NCI-H2081 (cell line): ENCODE measurements around the gene LTA4H.
A peak's percentile ranks its signal among the peaks of the same experiment; 100 is the strongest.

Source experiments
- DNase-seq, 2 experiments: peaks; one replicate each; lab custom pipeline; 2025; lab: John Stamatoyannopoulos, UW

LTA4H gene

DNA sequence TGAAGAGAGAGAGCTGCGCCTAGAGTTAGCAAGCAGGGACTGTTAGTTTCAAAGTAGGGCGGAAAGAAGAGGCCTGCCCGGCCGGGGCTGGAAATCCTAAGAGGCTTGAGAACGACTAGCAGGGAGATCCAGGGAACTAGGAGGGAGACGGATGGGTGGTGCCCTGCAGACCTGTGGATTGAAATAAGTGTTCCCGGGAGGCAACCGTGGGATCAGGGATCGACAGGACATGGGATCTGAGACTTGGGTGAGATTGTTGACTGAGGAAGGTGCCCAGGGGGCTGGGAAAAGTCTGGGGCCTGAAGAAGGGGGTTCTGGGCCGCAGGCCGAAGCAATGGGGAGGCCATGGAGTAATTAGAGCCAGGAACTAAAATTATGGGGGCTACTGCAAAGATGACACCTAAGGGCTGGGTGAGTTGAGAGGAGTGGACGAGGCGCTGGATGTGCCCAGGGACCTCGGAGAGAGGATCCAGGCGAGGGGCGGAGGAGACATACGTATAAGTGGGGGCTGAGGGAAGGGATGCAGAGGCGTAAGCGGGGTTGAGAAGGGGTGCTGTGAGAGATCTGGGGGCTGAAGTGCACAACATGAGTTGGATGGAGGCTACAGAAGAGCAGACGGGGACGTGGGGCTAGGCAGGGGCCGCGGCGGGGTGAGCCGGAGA is 635 bp downstream of the LTA4H start:
- DNase-seq = peak; percentile 10 to 22

DNA sequence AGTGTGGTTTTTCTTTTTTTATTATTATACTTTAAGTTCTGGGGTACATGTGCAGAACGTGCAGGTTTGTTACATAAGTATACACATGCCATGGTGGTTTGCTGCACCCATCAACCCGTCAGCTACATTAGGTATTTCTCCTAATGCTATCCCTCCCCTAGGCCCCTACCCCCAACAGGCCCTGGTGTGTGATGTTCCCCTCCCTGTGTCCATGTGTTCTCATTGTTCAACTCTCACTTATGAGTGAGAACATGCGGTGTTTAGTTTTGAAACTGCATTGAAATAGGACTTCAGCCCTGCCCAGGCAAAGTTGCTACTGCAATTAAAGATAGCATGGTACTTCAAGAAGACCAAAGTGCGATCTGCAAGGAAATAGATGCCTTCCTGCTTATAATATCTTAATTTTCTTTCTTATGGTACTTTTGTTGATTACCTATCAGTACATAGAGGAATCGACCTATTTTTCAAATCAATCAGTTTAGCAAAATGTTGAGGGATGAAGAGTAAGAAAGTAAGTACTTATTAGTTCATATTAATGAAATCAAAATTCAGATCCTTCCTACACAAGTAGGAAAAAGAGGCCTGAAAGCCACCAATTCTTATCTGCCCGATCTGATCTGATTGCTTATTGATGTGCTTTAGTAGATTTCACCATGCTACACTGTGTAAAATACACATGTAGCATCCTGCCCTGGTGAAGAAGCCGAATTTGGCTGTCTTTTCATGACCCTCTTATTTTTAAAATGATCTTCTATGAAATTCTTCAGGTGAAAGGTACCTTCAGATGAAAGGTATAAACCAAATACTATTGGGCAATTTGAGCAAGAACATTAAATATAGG is 1.6 kb downstream of the LTA4H start:
- DNase-seq = no peak

DNA sequence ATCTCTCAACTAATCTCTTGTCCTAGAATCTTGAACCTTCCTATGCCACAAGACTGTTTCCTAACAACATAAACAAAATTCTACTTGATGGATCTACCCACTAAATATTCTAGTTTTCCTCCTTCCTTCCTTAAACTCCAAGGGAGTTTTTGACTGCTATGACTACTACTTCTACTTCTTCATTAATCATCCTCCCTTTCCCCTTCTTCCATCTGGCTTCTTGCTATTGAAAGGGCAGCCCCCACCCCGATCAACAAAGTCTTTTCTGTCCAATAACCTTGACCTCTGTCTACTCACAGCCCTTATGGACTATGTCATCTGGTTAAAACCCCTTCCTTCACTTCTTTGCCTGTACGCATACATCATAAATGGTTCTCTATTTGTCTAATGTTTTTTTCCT is 5.6 kb downstream of the LTA4H start:
- no peak for DNase-seq

DNA sequence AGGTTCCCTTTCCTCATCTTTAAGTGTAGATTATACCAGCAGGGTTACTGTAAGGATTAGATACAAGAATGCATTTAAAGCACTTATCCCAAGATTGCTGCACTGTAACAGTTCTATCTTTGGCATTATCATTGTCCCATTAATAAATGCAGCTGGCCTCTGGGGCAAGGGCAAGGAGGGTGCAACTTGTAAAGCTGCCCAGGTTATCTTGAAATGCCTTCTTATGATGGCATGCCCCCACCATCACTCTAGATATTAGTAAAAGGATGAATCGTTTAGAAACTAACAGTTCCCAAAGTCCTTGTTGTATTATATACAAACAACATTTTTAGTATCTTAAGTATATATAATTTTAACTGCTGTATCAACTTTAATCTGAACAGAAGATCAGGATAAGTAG is 6.8 kb downstream of the LTA4H start:
- DNase-seq = no peak

DNA sequence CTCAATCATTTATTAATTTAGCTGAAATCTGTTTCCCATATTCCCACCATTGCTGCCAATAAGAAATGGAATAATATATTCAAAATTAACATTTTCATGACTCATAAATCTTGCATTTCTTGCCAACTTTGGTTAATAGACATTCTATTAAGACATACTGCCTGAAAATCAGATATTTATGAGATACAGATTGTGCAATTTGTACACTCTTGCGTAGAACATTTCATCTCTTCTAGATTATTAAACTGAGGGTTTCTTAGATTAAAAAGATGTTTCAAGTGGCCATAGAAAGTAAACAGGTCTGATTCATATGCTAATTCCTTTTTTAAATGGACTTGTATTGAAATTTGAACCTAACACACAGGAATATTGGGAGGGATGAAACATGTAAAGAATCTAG is 9.1 kb downstream of the LTA4H start:
- DNase-seq = no peak

DNA sequence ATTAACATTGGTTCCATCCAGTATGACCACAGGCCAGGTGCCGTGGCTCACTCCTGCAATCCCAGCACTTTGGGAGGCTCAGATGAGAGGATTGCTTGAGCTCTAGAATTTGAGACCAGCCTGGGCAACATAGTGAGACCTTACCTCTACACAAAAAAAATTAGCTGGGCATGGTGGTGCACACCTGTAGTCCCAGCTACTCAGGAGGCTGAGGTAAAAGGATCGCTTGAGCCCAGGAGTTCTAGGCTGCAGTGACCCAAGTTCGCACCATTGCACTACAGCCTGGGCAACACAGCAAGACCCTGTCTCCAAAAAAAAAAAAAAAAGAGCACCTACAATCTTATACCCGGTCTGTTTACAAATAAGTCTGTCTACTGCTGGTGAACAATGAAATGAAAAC is 9.9 kb downstream of the LTA4H start:
- no peak for DNase-seq

DNA sequence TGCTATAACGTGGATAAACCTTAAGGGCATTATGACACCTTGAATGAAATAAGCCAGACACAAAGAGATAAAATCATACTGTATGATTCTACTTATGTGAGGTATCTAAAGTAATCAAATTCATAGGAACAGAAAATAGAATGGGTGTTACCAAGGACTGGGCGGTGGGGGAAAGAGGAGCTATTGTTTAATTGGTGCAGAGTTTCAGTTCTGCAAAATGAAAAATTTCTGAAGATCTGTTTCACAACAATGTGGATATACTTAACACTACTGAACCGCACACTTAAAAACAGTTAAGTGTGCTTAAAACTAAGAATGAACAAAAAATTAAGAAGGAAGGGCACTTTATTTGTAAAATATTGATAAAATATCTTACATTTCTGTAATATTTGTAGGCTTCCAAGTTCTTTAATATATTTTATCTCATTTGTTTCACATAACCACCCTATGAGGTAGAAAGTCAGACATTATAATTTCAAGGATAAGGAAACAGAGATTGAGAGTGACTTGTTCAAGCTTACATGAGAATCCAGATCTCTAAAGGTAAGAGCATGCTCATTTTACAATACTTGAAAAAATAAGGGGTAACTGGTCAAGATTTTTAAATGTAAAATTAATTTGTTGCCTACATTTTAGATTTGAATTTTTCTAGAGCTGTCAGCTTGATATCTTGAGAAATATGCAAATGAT is 14.9 kb downstream of the LTA4H start:
- DNase-seq = no peak

DNA sequence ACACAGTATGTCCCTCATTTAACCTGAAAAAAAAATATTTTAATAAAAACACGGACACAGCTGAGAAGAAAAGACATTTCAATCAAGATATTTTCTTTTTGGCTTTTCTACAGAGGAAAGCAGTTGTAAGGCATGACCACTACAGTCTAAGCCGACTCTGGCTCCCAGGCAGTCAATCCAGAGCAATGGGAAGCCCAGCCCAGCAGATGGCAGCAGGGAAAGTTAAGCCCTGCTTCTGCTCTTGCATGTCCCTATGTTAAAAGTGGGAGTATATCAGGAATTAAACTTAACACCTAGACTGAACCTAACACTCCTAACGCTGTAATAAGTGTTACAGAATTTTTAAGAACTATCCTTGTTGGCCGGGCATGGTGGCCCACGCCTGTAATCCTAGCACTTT is 19.7 kb downstream of the LTA4H start:
- no peak for DNase-seq

DNA sequence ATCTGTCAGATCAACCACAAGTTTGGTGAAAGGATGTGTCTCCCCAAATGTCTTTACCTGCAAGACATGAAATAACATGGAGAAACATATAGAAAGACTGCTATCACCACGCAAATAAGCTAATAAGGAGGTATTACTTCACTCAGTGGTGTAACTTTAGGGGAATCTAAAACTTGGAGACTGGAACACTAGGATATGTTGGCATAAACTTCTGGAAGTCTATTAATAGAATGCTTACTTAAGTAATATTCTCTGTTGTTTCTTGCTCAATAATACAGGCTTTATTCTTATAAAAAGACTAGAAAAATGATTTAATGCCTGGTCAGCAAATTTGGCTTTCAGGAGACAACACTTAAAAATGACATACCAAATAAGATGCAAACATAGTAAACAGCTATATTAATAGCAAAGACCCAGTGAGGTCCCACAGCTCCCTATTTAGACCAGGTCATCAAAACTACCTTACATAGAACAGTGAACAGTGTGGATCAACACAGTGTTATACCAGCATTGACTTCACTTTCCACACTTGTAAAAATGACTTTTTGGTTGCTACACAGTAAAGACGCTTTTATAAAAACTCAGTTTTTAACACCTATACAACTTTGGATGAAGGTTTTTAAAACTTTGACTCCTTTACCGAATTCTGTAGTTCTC is 20.3 kb downstream of the LTA4H start:
- no peak for DNase-seq

DNA sequence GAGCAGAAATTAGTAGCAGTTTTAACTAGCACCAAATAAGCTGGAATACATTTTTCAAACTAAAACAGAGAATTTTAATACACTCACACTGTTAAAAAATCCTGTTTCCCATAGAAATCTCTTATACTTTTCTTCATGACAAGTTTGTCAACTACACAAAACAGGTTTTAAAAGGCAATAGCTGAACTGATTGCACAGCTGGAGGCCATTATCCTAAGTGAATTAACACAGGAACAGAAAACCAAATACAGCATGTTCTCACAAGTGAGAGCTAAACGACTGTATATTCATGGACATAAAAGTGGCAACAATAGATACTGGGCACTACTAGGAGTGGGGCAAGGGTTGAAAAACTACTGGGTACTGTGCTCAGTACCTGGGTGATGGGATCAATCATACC is 27.7 kb downstream of the LTA4H start:
- DNase-seq = peak; percentile 4 to 34

DNA sequence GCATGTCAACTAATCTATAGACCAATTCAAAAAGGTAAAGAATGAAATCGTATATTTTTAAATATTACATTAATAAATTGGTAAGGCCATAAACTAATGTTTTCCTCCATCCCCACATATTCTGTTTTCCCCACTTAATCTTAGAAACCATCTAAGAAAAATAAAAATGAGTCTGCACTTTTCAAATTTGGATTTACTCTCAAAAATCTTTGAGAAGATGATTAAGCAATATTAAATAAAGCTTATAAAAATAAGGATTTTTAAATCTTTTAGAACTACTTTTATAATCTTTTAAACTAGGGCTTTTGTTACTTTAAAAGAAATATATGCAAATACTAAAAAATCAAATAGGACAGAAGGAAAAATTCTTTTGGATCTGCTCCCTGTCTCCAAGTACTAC is 28.7 kb downstream of the LTA4H start:
- no peak for DNase-seq

DNA sequence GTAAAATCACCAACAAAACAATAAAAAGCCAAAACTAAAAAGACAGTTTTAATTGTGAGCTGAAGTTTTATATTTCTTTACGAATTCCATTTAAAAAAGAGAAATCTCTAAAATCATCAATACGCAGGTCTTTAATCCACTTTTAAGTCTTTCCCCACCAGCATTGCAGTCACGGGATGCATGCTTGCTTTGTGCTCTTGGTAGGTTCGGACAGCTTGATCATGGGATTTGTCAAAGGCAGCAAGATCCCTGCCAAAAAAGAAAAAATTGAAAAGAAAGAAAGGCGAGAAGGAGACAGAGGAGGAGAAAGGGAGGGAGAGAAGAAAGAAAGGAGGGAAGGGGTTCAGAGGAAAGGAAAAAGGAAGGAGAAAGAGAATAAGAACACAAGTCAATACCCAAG is 34.5 kb downstream of the LTA4H start:
- peak in 1 of 2 experiments; percentile 4 for DNase-seq

DNA sequence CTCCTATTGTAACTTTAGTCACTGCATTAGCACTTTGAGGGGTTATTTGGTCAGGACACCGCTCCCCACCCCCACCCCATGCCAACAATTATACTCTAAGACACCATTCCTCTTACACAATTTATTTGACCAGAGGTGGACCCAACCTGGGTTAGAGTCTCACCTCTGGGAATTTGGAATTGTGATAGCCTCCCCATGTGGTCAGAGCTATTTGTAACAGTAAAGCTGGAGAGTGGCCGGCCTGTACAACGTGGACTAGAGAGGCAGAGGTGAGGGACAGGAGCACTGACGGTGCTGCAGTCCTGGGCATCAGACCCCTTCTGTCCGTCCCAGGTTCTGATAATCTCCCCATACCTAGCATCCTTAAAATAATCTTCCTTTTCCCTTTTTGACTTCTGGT is 35.9 kb downstream of the LTA4H start:
- DNase-seq = no peak

DNA sequence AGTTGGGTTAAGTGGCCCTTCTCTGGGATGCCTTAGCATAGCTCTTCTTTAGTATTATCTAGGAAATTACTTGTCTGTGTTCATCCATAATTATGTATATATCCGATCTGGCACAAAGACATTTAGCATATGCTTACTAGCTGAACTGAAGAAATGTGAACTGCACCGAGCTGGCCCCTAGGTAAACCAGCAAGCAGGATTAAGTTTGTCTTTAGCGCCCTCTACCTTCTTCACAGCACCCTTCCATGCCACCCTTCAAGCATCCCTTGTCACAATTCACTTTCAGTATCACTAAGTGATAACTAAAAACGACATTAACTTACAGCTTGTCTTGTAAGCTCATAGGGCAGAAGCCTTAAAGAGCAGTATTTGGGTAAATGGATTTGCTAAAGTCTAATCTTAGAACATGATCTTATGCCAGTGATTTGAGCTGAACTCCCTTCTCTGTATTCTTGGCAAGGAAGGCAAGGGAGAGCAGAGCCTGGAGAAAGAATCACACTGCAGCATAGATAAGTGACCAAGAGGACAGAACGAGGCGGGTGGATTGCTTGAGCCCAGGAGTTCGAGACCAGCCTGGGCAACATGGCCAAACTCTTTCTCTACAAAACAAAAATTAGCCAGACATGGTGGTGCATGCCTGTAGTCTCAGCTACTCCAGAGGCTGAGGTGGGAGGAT is 36.6 kb downstream of the LTA4H start:
- DNase-seq = peak; percentile 39 to 68

DNA sequence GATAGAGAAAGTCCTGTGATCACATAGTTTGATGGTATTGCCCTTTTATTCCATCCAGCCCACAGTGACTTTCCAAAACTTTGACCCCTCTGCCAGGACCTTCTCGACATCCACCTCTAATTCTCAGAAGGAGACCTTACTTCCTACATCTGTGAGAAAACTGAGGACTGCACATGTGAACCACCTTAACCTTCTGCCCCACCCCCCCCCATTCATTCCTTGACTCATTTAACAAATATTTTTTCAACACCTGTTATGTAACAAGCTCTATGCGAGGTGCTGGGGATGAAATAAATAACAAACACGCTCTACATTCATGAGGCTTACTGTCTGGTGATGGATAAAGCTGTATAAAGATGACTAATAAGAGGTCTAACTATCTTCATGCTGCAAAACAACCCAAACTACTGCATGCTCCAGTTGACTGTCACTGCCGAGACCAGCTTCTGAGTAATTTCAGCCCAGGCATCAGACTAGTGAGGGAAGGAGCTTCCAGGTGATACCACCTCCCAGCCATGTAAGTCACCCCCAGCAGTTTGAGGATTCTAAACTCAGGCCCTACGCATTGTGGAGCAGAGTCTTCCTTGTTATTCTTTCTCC is 37.4 kb downstream of the LTA4H start:
- no peak for DNase-seq

DNA sequence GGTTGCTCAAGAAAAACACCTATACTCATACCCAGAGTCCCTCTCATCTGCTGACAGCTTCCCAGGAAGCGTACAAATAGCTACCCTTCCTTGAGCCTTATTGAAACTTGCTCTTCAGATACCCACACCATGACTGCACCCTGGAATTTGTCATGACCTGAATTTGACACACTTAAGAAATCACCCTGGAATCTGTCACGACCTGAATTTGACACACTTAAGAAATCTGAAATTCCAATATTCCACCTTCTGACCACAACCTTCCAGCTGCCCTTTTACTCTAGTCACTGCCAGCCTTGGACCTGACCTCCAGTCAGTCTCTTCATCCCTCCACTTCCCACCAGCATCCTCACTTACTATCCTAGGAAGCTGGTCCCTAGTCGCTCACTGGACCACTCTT is 38.1 kb downstream of the LTA4H start:
- DNase-seq = no peak

DNA sequence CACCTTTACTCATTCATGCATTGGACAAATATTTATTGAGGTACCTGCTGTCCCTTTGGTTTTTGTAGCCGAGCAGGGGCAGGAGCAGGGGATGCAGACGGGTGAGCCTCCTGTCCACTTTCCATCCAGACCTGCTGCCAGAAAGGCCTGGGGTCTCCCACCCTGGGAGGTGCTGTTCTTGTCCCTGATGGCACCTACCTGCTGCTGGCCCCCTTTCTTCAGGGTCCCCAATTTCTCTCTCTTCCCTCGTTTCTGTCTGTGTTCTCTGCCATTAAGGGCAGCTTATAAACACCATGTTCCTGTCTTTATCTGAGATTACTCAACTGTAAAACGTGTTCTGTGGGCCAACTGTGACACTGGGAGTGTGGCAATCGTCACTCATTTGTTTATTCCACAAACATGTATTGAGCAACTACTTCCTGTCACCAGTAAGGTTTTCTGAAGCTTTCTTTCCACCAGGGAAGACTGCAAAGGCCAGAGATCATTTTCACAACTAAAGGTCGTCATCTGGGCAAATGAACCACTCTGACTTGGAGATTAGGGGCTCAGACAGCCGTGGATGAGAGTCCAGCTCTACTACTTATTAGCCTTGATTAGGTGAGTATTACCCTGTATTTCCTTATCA is 39.2 kb downstream of the LTA4H start, which contains the start of gene HAL:
Gene HAL (minus strand): TSS at position 311 of the 625 bp plus-strand sequence. CDS start 434 bp downstream, outside the sequence.
- peak in 1 of 2 experiments; percentile 3 for DNase-seq

DNA sequence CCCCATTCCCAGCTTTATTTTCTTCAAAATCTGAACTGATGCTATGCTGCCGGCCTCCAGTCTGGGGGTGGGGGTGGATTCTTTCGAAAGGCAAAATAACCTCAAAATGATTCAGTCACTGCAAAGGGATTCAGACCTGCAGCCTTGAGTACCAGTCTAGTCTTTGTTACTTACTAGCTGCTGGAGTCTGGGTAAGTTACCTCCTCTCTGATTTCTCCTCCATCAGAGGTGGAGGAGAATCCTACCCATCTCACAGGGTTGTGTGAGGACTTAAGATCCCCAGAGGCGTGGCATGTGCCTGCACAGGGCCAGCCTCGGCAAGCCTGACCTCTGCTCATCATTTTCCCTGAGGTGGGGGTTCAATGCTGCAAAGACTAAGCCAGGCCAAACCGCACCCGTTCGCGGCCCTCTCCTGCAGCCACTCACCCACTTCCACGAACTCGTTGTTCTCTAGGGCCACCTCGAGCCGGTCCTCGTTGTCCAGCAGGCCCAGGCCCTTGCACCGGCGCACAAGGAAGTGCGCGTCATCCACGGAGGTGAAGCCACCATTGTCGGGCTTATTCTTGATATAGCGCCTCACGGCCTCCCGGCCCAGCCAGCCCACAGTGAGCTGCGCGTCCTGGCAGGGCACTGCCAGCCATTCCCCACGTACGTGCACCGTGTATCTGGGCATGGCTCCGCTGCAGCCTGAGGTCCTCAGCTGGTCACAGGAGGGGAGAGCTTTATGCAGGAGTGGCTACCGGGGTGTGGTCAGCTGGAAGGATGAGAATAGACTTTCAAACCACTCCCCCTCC is 40.0 kb downstream of the LTA4H start:
- DNase-seq = no peak

DNA sequence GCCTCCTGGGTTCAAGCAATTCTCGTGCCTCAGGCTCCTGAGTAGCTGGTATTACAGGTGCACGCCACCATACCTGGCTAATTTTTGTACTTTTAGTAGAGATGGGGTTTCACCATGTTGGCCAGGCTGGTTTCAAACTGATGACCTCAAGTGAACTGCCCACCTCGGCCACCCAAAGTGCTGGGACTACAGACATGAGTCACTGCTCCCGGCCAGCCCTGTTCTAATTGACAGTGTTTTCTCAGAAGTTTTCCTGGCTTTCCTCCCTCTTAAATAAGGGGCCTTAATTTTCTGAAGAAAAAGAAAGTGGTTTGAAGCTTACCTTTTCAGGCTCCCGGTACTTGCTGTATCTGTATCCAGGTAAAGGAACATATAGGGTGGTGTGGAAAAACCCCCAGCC is 40.9 kb downstream of the LTA4H start:
- no peak for DNase-seq

DNA sequence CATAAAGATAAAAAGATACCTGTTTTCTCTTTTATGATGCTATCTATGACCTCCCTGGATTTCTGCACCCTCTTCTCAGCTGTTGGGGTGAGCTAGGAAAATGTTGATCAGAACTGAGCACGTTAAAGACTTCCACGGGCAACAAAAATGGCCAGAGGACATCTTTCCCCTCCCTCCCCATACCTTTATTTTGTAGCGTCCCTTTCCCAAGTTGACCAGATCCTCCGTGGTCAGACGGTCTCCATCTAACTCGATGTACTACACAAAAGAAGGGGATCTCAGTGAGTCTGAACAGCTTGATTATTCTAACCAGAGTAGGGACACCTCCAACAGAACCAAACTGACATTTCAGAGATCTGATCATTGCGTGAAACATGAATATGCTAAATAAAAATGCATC is 41.5 kb downstream of the LTA4H start:
- no peak for DNase-seq
